ENCODE measurements around the gene SEMA6D.
"Not testable (repeated sequence)": the region's sequence is repeated elsewhere in the genome, so short reads cannot be mapped to it uniquely, and the experiment has no call there.

Gene SEMA6D

DNA sequence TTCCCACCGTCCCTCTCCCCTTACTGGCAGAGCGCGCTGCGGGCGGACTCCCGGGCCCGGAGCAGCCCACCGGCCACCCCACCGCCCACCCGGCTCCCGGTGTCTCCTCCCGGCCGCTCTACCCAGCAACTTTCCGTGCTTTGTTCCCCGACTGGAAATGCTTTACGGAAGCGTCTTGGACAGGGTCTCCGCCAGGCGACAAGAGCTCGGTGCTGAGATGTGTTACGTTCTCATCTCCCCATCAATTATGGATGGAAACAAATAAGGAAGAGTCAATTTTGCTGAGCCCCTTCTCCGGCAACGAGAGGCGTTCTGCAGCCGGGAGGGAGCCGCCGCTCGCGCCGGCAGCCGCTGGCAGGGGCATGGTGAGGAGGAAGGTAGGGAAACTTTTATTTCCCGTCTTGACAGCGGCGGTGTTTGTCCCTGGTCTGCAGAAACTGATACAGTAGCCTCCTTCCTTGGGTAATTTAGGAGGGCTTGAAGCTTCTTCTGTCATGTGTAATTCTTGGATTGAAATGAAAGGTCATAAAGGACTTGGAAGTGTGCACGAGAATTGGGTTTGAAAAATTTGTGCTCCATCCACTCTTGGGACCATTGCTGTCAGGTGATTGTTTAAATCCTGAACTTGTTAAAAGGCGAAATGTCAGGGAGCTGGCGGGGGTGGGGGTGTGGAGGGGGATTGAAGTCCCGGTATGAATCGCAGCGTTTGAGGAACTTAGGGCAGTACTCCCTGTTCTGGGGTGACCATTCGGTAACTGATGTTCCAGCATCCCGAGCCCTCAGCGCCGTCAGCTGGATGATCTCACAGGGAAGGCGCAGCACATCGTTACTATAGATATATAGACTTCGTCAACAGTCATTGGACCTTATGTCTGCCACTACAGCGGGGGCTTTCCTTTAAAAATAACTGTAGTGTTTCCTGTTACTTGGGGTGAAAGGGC, 1.5 kb downstream of the SEMA6D start:
- peak; percentile 14 for DNase-seq (ENCODE audit: low spot score)

GRCh38 chr15:47719730-47720129, 2.4 kb downstream of the SEMA6D start:
- no peak for DNase-seq (ENCODE audit: low spot score)

DNA sequence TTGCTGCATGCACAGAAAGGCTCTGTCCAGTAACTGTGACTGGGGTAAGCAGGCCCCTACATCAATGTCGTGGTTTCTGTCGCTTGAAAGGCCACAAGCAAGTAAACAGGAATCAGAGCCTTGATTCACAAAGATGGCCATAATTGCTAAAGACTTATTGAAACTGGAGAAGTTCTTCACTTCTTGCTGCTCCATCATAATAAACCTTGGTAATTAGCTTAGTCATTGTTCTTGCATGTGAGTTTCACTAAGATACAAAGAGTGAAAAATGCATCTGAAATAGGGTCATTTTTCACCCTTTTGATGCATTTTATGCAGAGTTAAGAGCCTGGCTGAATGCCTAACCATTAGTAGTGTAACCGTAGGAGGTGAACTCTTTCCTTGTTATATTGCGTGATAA, 3.2 kb downstream of the SEMA6D start:
- DNase-seq (ENCODE audit: low spot score): no peak

DNA sequence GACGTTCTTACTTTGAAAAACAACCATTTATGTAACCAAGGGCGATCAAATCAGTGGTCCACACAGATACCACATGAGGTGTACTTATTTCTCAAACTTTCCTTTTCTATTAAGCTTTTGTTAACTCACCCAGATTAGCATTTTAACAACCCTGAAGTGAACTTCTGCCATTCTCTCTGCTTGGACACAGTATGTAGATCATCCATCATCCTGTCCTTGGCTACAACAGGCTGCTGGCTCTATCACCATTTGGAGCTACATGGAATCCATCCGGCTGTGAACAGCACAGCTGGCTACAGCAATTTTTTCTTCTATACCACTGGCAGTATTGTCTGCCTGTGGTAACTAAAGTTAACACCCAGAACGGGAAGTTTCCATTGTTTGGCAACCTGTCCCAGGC, 4.4 kb downstream of the SEMA6D start:
- DNase-seq (ENCODE audit: low spot score): no peak

DNA sequence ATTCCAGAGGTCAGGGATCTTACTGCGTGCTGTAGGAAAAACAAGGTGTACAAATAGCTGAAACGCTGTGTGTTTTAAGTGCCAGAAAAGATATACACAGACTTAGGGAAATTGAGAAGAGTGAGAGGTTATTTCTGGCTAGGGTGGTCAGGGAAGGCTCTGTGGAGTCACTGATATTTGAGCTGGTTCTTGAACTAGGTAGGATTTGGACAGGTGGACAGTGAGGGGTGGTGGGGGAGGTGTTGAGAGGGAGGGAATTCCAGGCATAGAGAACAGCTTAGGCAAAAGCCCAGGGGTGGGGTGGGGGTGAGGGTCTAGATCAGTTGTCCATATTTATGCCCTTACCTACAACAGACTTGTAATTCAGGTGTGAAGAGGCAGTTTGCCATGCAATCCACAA, 7.0 kb downstream of the SEMA6D start:
- no peak for DNase-seq (ENCODE audit: low spot score)

DNA sequence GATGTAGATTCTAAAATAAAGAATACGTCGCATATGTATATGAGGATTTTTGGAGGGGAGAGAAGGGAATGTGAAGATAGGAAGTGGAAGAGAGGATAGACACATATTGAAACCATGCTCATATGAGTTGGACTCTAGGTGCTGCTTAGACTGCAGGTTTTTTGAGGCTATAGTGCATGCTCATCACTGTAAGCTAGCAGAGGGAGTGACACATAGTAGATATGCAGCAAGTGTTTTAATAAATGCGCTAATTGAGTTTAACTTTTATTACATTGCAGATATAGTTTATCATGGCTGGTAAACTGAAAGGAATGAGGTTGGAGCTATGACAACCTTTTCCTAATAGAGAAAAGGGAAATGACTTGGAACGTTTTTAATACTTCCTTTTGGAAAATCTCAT, 7.7 kb downstream of the SEMA6D start:
- no peak for DNase-seq (ENCODE audit: low spot score)

GRCh38 chr15:47725906-47726305, 8.6 kb downstream of the SEMA6D start:
- no peak for DNase-seq (ENCODE audit: low spot score)

GRCh38 chr15:47726399-47726823, 9.1 kb downstream of the SEMA6D start:
- DNase-seq (ENCODE audit: low spot score): no peak

GRCh38 chr15:47727137-47727536, 9.8 kb downstream of the SEMA6D start:
- DNase-seq (ENCODE audit: low spot score): no peak

DNA sequence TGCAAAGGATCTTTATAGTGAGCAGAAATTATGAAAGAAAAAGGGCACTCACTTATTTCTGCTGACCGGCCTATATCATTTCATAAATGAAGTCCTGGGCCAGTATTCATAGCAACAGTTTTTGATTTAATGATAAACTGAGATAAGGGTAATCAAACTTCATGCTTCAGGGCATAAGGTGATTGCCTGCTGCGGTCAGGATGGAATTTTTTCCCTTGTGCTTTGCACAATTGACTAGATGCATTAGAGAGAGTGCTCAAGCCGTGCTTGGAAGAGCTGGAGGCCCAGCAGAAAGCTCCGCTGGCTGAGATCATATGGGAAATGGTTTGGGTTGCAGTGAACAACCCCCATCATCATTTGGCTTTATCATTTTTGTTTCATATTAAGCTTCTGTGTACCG, 10.4 kb downstream of the SEMA6D start:
- DNase-seq (ENCODE audit: low spot score): no peak

- DNase-seq (ENCODE audit: low spot score): no peak
Observed at GRCh38 chr15:47728426-47728825, 11.1 kb downstream of the SEMA6D start.

DNA sequence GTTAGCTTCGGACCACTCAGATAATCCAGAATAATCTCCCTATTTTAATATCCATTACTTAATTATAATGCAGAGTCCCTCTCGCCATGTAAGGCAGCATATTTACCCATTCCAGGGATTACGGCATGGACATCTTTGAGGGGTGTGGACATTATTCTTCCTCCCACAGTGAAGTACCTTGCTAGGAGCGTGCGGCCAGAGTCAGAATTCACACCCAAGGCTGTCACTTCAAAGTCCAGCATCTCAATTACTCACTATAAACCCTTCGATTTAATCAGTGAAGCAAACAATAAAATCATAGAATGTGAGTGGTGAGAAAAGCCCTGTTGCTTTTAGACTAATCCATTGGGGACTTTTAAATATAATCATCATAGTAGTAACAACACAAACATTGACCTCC, 11.6 kb downstream of the SEMA6D start:
- DNase-seq (ENCODE audit: low spot score): no peak

DNA sequence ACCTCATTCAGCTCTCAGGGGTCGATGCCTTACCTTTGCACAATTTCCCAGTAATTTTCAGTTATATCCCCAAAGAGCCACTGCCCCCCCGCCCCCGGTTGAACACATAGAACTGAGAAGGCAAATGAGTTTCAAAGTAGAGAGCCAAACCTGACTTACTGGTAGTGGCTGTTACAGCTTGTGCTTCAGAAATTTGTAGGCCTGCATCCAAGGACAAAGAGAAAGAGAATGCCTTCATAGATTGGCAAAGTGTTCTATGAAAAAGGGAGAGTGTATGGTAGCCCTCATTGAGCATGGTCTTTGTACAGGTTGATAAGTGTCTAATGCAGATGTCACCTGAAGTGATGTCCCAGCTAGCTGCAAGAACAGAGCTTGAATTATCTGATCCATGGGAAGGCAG, 13.9 kb downstream of the SEMA6D start:
- no peak for DNase-seq (ENCODE audit: low spot score)

- no peak for DNase-seq (ENCODE audit: low spot score)
Observed at GRCh38 chr15:47732248-47732647, 14.9 kb downstream of the SEMA6D start.

GRCh38 chr15:47733085-47733484, 15.8 kb downstream of the SEMA6D start:
- no peak for DNase-seq (ENCODE audit: low spot score)

DNA sequence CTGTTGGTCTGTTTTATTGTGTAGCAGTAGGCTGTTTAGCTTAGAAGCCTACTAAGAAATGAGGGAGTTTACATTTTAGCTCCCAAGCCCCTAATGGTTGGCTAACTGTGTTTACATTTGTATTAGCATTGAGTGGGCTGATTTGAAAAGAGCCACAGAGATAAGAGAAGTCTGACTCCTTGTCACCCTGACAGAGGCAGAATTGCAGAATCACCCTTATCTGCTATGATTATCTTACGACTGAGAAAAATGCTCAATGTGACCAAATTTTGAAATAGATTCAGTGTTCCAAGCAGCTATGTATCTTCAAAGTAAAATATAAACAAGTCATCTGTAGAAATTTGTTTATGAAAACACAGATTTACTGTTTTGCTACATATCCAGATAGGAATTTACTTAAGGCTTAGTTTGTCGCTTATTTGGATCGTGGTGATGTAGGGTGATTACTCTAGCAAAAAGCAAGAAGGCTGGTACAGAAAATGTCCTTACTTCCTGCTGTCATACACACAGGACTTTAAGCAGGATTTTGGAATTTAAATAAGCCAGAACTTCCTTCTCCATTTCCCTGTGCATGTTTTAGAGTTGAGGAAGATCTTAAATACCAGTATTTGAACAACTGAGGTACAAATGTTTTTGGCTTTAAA, 19.0 kb downstream of the SEMA6D start:
- DNase-seq (ENCODE audit: low spot score): no peak

- DNase-seq (ENCODE audit: low spot score): no peak
Observed at GRCh38 chr15:47737477-47737876, 20.2 kb downstream of the SEMA6D start.

- not testable (repeated sequence) for DNase-seq (ENCODE audit: low spot score)
Observed at GRCh38 chr15:47738144-47738825, 21.0 kb downstream of the SEMA6D start.

GRCh38 chr15:47741082-47741481, 23.8 kb downstream of the SEMA6D start:
- no peak for DNase-seq (ENCODE audit: low spot score)

- DNase-seq (ENCODE audit: low spot score): no peak
Observed at GRCh38 chr15:47741907-47742306, 24.6 kb downstream of the SEMA6D start.

DNA sequence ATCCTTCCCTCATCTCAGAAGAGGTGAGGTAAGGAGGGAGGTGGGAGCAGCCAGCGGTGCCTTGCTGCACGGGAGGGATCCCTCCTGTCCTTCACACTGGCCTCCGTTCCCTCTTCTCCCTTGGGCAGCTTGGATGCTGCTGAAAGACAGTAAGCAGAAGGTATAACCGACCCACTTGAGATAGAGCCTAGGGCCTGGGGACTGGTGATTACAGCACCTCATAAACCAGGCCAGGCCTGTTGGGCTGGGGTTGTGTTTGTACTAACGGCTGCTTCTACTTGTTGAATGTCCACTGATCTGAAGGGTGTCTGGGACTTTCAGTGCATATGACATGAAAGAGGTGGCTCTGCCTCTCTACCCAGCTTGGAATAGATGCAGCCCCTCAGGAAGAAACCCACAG, 25.0 kb downstream of the SEMA6D start:
- DNase-seq (ENCODE audit: low spot score): no peak

DNA sequence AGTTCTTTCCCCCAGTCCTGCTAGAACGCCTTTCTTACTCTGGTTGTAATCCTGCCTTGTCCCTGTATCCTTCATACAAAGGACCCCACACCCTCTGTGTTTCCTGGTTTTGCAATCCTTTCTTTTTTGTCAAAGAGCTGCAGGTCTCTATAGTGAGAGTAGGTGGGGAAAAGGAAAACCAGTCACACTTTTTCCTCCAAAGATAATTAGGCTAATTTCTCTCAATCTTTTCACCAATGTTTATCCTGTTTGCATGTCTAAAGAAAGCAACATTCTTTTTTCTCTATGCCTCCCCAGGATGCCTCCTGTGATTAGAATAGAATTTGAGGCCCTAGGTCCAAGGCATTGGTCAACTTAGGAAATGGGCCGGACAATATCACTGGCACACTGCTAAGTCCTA, 25.4 kb downstream of the SEMA6D start:
- DNase-seq (ENCODE audit: low spot score): no peak

DNA sequence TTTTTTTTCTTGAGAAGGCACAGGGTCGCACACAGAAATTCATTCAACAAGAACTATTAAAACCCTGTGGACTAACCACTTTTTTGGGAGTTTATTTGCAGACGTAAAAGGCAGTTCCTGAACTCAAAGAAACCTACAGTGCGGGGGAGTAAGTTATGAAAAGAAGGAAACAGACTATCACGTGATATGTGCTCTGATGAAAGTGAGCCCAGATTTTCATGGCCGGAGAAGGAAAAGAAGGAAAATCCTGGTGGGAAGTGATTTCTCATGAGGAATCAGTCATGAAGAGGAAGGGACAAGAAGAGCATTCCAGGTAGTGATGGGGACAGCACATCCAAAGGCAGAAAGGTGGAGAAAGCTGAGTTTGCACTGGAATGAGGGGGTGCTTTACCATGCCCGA, 26.1 kb downstream of the SEMA6D start:
- no peak for DNase-seq (ENCODE audit: low spot score)
